NB4 (cell line): ENCODE measurements around the gene DDX39A.
"Not testable (repeated sequence)": the region's sequence is repeated elsewhere in the genome, so short reads cannot be mapped to it uniquely, and the experiment has no call there.

Experiments
- CTCF ChIP-seq: IDR thresholded peaks from one replicate; pipeline ENCODE4 v1.5.1; 2012; ENCODE audit warnings: low read depth, low read length
- MAX ChIP-seq: IDR thresholded peaks from 2 replicates; pipeline ENCODE4 v1.6.1; 2011; ENCODE audit warnings: low read depth, low read length
- MYC ChIP-seq: IDR thresholded peaks from 2 replicates; pipeline ENCODE4 v1.6.1; 2011; ENCODE audit warnings: low read depth, low read length
- POLR2A ChIP-seq: IDR thresholded peaks from 2 replicates; pipeline ENCODE4 v1.6.1; 2011; ENCODE audit warnings: mild to moderate bottlenecking; ENCODE audit not compliant: insufficient read length; ENCODE audit errors: extremely low read depth

GRCh38 chr19:14396730-14397129 lies 22.4 kb downstream of the DDX39A start:
- not testable (repeated sequence) for TF ChIP-seq CTCF, POLR2A, MAX, MYC
